Keratinocyte (primary cell): Measurements from ENCODE around the gene LGR4. TPM values are rescaled to one million over a fixed set of nuclear protein-coding genes. Genes with fewer than 3 reads are reported as not detected.

ENCODE experiments used
- DNase-seq: peaks from one replicate; pipeline ENCODE4 v3.0.0-alpha.2; 2011; ENCODE audit warnings: low read depth, missing footprints, low spot score
- FAIRE-seq: peaks from 2 replicates; lab custom pipeline; 2011; peaks lifted over from hg19 to GRCh38; lab: Jason Lieb, UNC
- H2AFZ ChIP-seq: 2 replicates; pipeline ENCODE4 v1.6.0; 2012; ENCODE audit warnings: low read length, control low read depth, inconsistent platforms; ENCODE audit not compliant: control insufficient read depth
- H3K27ac ChIP-seq: 2 replicates; pipeline ENCODE4 v1.5.1; 2011; ENCODE audit warnings: low read length; ENCODE audit not compliant: control insufficient read depth, insufficient read depth
- H3K27me3 ChIP-seq: 3 replicates; pipeline ENCODE4 v1.6.0; 2011; ENCODE audit warnings: low read length; ENCODE audit not compliant: control insufficient read depth, insufficient read depth; ENCODE audit errors: extremely low read depth
- H3K36me3 ChIP-seq, 2 experiments: 2 replicates in 1 of 2; 3 replicates in 1 of 2; pipeline ENCODE4 v1.5.1; 2011; ENCODE audit warnings: low read length in 2 of 2, mild to moderate bottlenecking in 1 of 2; ENCODE audit not compliant: control insufficient read depth in 2 of 2, insufficient read depth in 2 of 2; ENCODE audit errors: extremely low read depth in 1 of 2
- H3K4me1 ChIP-seq: 3 replicates; pipeline ENCODE4 v1.5.1; 2011; ENCODE audit warnings: low read length; ENCODE audit not compliant: control insufficient read depth, insufficient read depth; ENCODE audit errors: extremely low read depth
- H3K4me2 ChIP-seq: 3 replicates; pipeline ENCODE4 v1.6.0; 2011; ENCODE audit warnings: low read depth, low read length; ENCODE audit not compliant: control insufficient read depth, insufficient read depth; ENCODE audit errors: extremely low read depth
- H3K4me3 ChIP-seq, 3 experiments: fragments of 200-600 bp in 1 of 3; sonication (generic) in 1 of 3; 2 replicates in 2 of 3; 3 replicates in 1 of 3; pipeline ENCODE4 v1.5.1; 2011 to 2016; ENCODE audit warnings: low read length in 3 of 3, mild to moderate bottlenecking in 3 of 3, control low read depth in 2 of 3, inconsistent platforms in 1 of 3, low read depth in 1 of 3, mixed read lengths in 1 of 3, mixed run types in 1 of 3, moderate library complexity in 1 of 3; ENCODE audit not compliant: control insufficient read depth in 2 of 3, insufficient read depth in 2 of 3; ENCODE audit errors: extremely low read depth in 1 of 3
- H3K79me2 ChIP-seq: 2 replicates; pipeline ENCODE4 v1.6.0; 2012; ENCODE audit warnings: low read length; ENCODE audit not compliant: control insufficient read depth, insufficient read depth
- H3K9ac ChIP-seq: 3 replicates; pipeline ENCODE4 v1.6.0; 2011; ENCODE audit warnings: low read length; ENCODE audit not compliant: control insufficient read depth, insufficient read depth; ENCODE audit errors: extremely low read depth
- H3K9me1 ChIP-seq: 3 replicates; pipeline ENCODE4 v1.6.0; 2011; ENCODE audit warnings: low read length; ENCODE audit not compliant: control insufficient read depth, insufficient read depth; ENCODE audit errors: extremely low read depth
- H3K9me3 ChIP-seq: 2 replicates; pipeline ENCODE4 v1.5.1; 2012; ENCODE audit warnings: low read depth, low read length; ENCODE audit not compliant: control insufficient read depth
- H4K20me1 ChIP-seq: 3 replicates; pipeline ENCODE4 v1.6.0; 2011; ENCODE audit warnings: low read length; ENCODE audit not compliant: control insufficient read depth, insufficient read depth; ENCODE audit errors: extremely low read depth
- EZH2 ChIP-seq: IDR thresholded peaks from one replicate; pipeline ENCODE4 v1.6.1; 2012; ENCODE audit warnings: inconsistent platforms, mild to moderate bottlenecking, low read length, moderate library complexity
- dilution Hi-C: fragments of 300-500 bp; cut with MboI; formaldehyde crosslinking; loops from one replicate; pipeline ENCODE4 v1.7.0; 2020; ENCODE audit warnings: low sequenced_read_pairs; ENCODE audit not compliant: extremely low pct_ligation_motif_present
- polyA plus RNA-seq, 5 experiments: library from polyadenylated mRNA; depleted of rRNA in 3 of 5; stranded (reverse) in 3 of 5; stranded (forward) in 1 of 5; unstranded in 1 of 5; fragments of >200 nt; gene quantifications; 1 replicate in 1 of 5; 2 replicates in 3 of 5; 3 replicates in 1 of 5; pipeline versions ENCODE4 v1.2.1 to v1.2.3, GENCODE V29; 2011 to 2012; ENCODE audit warnings: missing spikeins in 2 of 5, low read depth in 1 of 5, low replicate concordance in 1 of 5
- TF ChIP-seq, protein P1 (sequence below), 3 experiments: IDR thresholded peaks in 1 of 3; conservative IDR thresholded peaks in 1 of 3; optimal IDR thresholded peaks in 1 of 3; 2 replicates in 2 of 3; 3 replicates in 1 of 3; pipeline versions ENCODE3 to v1.5.1; 2011; ENCODE audit warnings: low read length in 3 of 3, mild to moderate bottlenecking in 3 of 3, moderate library complexity in 2 of 3, control low read depth in 1 of 3, inconsistent platforms in 1 of 3; ENCODE audit not compliant: insufficient read depth in 2 of 3; ENCODE audit errors: extremely low read depth in 1 of 3

LGR4 gene
- polyA plus RNA-seq, 1 donor (not counting 4 experiments of a cell fraction or from before 2014, with no cell fraction given), result 49.7 TPM

GRCh38 chr11:27409049-27409448, 63.5 kb downstream of the LGR4 start:
- Histone ChIP-seq H2AFZ (no peak overlapping the region), H3K36me3 (peaks cover 1 to 6% of the 10 kb centered on the region in 2 experiments), H3K9me1 (no peaks in the 10 kb centered on the region), H4K20me1 (no peaks in the 10 kb centered on the region), H3K27ac (no peak overlapping the region), H3K27me3 (no peaks in the 10 kb centered on the region), H3K4me2 (no peak overlapping the region), H3K79me2 (peaks cover 54% of the 10 kb centered on the region), H3K9ac (no peak overlapping the region), H3K4me3 (no peak overlapping the region), H3K9me3 (no peaks in the 10 kb centered on the region), H3K4me1 (peaks cover 18% of the 10 kb centered on the region)
- FAIRE-seq, result no peak
- dilution Hi-C loops, result no loop called here
- no peak for TF ChIP-seq EZH2
- TF ChIP-seq, protein P1, sequence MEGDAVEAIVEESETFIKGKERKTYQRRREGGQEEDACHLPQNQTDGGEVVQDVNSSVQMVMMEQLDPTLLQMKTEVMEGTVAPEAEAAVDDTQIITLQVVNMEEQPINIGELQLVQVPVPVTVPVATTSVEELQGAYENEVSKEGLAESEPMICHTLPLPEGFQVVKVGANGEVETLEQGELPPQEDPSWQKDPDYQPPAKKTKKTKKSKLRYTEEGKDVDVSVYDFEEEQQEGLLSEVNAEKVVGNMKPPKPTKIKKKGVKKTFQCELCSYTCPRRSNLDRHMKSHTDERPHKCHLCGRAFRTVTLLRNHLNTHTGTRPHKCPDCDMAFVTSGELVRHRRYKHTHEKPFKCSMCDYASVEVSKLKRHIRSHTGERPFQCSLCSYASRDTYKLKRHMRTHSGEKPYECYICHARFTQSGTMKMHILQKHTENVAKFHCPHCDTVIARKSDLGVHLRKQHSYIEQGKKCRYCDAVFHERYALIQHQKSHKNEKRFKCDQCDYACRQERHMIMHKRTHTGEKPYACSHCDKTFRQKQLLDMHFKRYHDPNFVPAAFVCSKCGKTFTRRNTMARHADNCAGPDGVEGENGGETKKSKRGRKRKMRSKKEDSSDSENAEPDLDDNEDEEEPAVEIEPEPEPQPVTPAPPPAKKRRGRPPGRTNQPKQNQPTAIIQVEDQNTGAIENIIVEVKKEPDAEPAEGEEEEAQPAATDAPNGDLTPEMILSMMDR (optimal IDR thresholded peaks at IDR 0.05 in 1 of 3, IDR thresholded peaks at IDR 0.05 in 1 of 3, conservative IDR thresholded peaks at IDR 0.05 in 1 of 3; ENCODE audit: extremely low read depth in 1 of 3, insufficient read depth in 2 of 3, low read length in 3 of 3), result no peak
- no peak for DNase-seq

DNA sequence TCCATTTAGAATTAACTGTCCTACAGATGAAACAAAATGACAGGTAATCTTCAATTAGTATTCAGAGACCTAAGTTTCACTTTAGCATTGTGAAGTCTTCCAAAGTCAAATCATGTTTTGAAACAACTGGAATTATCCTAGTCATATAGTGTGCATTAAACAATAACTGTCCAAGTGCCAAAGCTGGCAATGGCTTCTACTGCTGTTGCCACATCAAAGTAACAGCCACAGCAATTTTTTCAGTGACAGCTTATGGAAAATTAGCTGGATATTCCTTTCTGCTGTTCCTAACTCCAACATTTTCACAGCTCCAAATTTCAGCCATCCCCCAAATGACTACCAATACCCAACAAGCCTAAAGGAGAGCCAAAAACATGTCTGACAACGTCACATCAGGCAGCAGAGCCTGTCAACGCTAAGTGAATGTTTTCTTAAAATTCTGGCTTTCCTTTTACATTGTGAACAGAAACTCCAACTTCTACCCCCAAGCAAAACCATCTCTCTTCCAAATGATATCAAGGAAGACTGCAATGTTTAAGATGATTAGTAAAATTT, 64.3 kb downstream of the LGR4 start:
- dilution Hi-C loops, result no loop called here
- FAIRE-seq, result no peak
- Histone ChIP-seq H4K20me1 (no peaks in the 10 kb centered on the region), H3K27me3 (no peaks in the 10 kb centered on the region), H2AFZ (no peak overlapping the region), H3K4me1 (peaks cover 10% of the 10 kb centered on the region), H3K36me3 (peaks cover 1 to 6% of the 10 kb centered on the region in 2 experiments), H3K27ac (no peak overlapping the region), H3K79me2 (peaks cover 51% of the 10 kb centered on the region), H3K9me1 (no peaks in the 10 kb centered on the region), H3K4me2 (no peak overlapping the region), H3K9ac (no peak overlapping the region), H3K9me3 (no peaks in the 10 kb centered on the region), H3K4me3 (no peak overlapping the region)
- TF ChIP-seq, protein P1 (optimal IDR thresholded peaks at IDR 0.05 in 1 of 3, IDR thresholded peaks at IDR 0.05 in 1 of 3, conservative IDR thresholded peaks at IDR 0.05 in 1 of 3; ENCODE audit: extremely low read depth in 1 of 3, insufficient read depth in 2 of 3, low read length in 3 of 3), result no peak
- TF ChIP-seq EZH2, result no peak
- no peak for DNase-seq
